GM18520 (cell line): ENCODE data around the gene TMEM131L.
"Not testable (repeated sequence)": the region's sequence is repeated elsewhere in the genome, so short reads cannot be mapped to it uniquely, and the experiment has no call there.

Experiments used
- ATAC-seq: cut with Tn5 transposase; IDR thresholded peaks from one replicate; pipeline ENCODE4 v1.9.1; 2021; ENCODE audit not compliant: unreplicated experiment

TMEM131L gene

GRCh38 chr4:153609070-153609469 is 142.9 kb downstream of the TMEM131L start:
- not testable (repeated sequence) for ATAC-seq

- ATAC-seq = no peak
These were observed 144.6 kb downstream of the TMEM131L start for GRCh38 chr4:153610623-153611376.

GRCh38 chr4:153611679-153612078 is 145.5 kb downstream of the TMEM131L start:
- ATAC-seq = no peak

GRCh38 chr4:153612878-153613277 is 146.7 kb downstream of the TMEM131L start:
- no peak for ATAC-seq

GRCh38 chr4:153616006-153616555 is 149.9 kb downstream of the TMEM131L start:
- no peak for ATAC-seq

GRCh38 chr4:153618833-153619232 is 152.7 kb downstream of the TMEM131L start:
- no peak for ATAC-seq

- no peak for ATAC-seq
These were observed 153.7 kb downstream of the TMEM131L start for GRCh38 chr4:153619811-153620210.

GRCh38 chr4:153620352-153620751 is 154.2 kb downstream of the TMEM131L start:
- no peak for ATAC-seq

GRCh38 chr4:153622093-153622492 is 155.9 kb downstream of the TMEM131L start:
- ATAC-seq = no peak

- ATAC-seq = no peak
These were observed 156.6 kb downstream of the TMEM131L start for GRCh38 chr4:153622778-153623240.

GRCh38 chr4:153623491-153623890 is 157.3 kb downstream of the TMEM131L start:
- no peak for ATAC-seq

GRCh38 chr4:153628796-153629315 is 162.7 kb downstream of the TMEM131L start:
- no peak for ATAC-seq

GRCh38 chr4:153629776-153630175 is 163.6 kb downstream of the TMEM131L start:
- no peak for ATAC-seq

- no peak for ATAC-seq
These were observed 168.7 kb downstream of the TMEM131L start for GRCh38 chr4:153634738-153635353.

- no peak for ATAC-seq
These were observed 169.7 kb downstream of the TMEM131L start for GRCh38 chr4:153635846-153636245.

GRCh38 chr4:153637201-153637600 is 171.0 kb downstream of the TMEM131L start:
- ATAC-seq = no peak

GRCh38 chr4:153638011-153638410 is 171.9 kb downstream of the TMEM131L start:
- ATAC-seq = no peak

- no peak for ATAC-seq
These were observed 172.8 kb downstream of the TMEM131L start for GRCh38 chr4:153638999-153639398.

GRCh38 chr4:153639833-153640802 is 174.0 kb downstream of the TMEM131L start:
- no peak for ATAC-seq

GRCh38 chr4:153641532-153641931 is 175.4 kb downstream of the TMEM131L start:
- no peak for ATAC-seq
